Measurements from ENCODE around the gene DEFB124.
"Not testable (repeated sequence)": the region's sequence is repeated elsewhere in the genome, so short reads cannot be mapped to it uniquely, and the experiment has no call there.

The DEFB124 gene

DNA sequence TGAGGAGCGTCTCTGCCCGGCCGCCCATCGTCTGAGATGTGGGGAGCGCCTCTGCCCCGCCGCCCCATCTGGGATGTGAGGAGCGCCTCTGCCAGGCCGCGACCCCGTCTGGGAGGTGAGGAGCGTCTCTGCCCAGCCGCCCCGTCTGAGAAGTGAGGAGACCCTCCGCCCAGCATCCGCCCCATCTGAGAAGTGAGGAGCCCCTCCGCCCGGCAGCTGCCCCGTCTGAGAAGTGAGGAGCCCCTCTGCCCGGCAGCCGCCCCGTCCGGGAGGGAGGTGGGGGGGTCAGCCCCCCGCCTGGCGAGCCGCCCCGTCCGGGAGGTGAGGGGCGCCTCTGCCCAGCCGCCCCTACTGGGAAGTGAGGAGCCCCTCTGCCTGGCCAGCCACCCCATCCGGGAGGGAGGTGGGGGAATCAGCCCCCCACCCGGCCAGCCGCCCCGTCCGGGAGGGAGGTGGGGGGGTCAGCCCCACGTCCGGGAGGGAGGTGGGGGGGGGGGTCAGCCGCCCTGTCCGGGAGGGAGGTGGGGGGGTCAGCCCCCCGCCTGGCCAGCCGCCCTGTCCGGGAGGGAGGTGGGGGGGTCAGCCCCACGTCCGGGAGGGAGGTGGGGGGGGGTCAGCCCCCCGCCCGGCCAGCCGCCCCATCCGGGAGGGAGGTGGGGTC is 47.9 kb downstream of the DEFB124 start:
- not testable (repeated sequence) for DNase-seq (ENCODE audit: low read depth in 2 of 2)

DNA sequence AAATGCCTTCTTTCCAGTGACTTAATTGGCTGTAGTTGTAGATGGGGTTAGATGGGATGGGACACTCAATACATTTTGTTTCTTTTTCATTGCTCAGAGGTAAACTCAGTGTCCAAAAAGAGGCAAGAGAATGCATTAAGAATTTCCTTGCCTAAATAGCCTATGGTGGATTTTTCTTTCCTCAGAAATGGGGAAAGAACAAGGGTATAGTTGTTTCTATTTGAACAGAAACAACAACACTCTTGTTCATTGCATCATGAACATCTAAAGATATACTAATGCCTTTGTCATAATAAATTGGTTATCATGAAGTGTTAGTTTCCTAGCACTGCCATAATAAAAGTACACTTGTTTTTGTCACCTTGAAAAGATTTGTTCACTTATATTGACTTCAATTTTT is 49.1 kb downstream of the DEFB124 start:
- DNase-seq (ENCODE audit: low read depth in 2 of 2): no peak

DNA sequence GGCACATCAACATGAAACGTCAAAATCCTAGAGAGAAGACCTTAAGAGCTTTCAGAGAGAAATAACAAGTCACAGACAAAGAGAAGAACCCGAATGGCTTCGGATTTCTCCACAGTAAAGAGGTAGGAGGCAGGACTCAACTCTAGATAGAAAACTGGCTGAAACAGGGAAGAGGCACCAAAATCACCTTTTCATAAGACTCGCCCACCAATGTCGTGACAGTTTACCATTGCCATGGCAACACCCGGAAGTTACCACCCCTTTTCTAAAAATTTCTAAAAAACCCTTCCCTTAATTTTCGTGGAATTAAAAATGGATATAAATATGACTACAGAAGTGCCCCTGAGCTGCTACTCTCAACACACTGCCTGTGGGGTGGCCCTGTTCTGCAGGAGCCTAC is 56.6 kb downstream of the DEFB124 start:
- DNase-seq (ENCODE audit: low read depth in 2 of 2): no peak

DNA sequence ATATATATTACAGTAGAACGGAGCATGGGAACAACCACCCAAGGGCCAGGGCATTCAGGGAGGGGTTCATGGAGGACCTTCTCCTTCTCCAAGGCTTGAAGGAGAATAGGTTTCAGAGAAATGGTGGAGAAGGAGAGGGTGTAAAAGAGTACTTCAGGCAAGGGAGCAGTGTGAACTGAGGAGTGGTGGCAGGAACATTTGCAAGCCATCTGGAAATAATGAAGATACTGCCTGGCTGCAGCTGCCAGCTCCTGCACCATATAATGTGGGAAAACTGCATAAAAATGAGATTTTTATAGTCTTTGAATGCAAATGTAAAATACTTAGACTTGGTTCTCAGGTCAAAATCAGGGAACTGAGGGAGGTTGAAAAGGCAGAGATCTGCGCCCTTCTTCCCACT is 59.3 kb downstream of the DEFB124 start:
- DNase-seq (ENCODE audit: low read depth in 2 of 2): no peak
